Erythroblast (primary cell): ENCODE data around the gene FAM227B.

Source experiments
- GATA1 ChIP-seq: IDR thresholded peaks from 2 replicates; pipeline ENCODE4 v1.6.1; 2011; ENCODE audit warnings: low read depth, mild to moderate bottlenecking, control low read depth, low read length, moderate library complexity
- POLR2A ChIP-seq: IDR thresholded peaks from 2 replicates; pipeline ENCODE4 v1.6.1; 2011; ENCODE audit warnings: mild to moderate bottlenecking, low read length

DNA sequence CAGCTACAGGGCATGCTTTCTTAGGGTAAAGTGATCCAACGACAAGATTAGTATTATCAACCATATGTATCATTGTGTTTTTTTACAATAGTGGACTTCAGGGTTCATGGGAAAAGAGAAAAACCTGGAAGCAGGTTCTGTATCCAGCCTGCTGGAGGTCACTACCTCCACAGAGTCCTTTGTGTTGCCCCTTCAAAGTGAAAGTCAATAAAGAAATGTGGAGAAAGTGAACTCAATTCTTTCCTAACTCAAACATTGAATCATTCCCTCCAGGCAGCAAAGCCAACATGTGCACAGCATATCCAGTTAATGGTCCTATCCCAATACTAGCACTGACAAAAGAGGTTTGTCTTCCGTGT lies 152.2 kb downstream of the FAM227B start:
- TF ChIP-seq POLR2A (no peak), GATA1 (no peak)
